GM21515 (cell line): ENCODE results near the gene PRRC2C.
"Not testable (repeated sequence)": the region's sequence is repeated elsewhere in the genome, so short reads cannot be mapped to it uniquely, and the experiment has no call there.

Experiments
- ATAC-seq: cut with Tn5 transposase; IDR thresholded peaks from one replicate; pipeline ENCODE4 v1.9.1; 2021; ENCODE audit not compliant: unreplicated experiment

PRRC2C gene

DNA sequence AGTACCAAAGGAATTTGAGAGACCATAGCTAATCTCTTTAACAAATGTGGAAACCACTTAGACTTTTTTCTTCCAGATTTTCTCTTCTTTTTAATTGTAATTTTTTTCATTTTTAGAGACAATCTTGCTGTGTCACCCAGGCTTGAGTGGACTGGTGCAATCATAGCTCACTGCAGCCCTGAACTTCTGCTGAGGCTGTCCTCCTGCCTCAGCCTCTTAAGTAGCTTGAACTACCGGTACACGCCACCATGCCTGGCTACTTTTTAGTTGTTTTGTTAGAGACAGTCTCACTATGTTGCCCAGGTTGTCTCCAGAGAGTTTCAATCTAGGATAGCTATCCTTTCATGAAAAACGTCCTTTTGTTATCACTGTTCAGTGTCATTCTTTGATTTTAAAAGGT is 15.0 kb downstream of the PRRC2C start:
- ATAC-seq = no peak

DNA sequence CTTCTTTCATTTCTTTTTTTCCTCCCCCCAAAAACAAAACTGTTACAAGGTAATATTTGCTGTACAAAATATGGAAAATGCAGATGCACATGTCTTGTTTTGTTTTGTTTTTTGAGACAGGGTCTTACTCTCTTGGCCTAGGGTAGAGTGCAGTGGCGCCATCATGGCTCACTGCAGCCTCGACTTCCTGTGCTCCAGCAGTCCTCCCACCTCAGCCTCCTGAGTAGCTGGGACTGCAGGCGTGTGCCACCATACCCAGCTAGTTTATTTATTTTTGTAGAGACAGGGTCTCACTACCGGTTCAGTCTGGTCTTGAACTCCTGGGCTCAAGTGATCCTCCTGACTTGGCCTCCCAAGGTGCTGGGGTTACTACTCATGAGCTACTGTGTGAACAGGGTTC is 15.5 kb downstream of the PRRC2C start:
- no peak for ATAC-seq

DNA sequence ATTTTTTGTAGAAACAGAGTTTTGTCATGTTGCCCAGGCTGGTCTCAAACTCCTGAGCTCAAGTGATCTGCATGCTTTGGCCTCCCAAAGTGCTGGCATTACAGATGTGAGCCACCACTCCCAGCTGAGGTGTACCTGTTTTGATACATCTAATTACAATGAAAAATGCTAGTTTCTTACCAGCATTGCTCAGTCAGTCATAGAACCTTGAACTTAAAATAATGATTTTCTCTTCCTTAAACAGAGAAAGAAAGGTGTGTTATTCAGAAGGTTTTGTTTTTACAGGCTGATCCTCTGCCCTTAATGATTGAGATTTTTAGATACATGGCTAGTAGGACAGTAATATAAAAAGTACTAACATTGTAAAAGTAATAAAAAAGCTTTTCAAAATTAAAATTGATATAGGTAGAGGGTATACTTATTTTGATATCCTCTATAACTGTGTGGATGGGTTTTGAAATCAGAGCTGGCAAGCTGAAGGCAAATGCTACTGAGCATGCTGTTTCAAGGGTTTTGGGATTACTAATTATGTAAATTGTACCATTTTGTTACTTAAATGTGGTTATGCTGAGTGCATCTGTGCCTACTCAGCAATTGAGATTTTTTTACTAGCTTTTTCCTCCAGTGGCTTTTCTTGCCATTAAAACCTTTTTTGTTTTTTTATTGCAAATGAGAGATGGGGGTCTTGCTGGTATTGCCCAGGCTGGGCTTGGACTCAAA is 16.1 kb downstream of the PRRC2C start:
- no peak for ATAC-seq

DNA sequence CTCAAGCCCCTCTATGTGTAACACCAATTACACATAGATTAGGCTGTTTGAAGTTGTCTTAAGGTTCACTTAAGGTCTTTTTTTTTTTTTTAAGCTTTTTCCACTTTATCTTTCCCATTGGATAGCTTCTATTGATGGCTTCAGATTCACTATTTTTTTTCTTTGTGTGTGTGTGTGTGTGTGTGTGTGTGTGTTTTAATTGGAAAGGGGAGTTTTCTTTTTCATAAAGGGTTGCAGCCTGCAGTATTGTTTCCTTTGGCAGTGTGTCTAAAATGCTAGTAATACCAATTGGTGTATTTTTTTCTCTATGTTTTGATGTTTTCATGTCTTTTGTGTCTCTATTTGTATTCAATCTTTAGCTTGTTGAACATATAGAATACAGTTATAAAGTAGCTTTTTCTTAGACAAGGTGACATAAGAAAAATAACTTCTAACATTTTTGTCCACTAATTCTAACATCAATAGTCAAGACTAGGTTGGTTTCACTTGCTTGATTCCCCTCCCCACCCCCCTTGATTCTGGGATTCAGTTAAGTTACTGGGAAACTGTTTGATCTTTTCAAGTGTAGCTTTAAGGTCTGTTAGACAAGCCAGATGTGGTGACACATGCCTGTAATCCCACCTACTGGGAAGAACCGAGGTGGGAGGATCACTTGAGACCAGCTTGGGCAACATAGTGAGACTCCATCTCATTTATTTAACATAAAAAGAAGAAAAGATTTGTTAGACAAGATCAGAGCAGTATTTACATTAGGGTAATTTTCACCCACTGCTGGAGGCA is 21.4 kb downstream of the PRRC2C start:
- no peak for ATAC-seq

DNA sequence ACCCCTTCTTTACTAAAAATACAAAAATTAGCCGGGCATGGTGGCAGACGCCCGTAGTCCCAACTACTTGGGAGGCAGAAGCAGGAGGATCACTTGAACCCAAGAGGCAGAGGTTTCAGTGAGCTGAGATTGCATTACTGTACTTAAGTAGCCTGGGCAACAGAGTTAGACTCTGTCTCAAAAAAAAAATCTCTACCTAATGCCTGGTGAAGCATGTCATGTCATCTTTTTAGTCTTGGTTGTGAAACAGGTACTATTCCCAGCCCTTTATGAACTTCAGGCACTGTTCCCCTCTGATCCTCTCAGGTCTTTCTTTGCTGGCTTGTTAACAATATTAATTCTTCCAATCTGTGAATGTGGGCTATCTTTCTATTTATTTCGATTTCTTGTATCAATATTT is 22.1 kb downstream of the PRRC2C start:
- ATAC-seq = peak; percentile 46

DNA sequence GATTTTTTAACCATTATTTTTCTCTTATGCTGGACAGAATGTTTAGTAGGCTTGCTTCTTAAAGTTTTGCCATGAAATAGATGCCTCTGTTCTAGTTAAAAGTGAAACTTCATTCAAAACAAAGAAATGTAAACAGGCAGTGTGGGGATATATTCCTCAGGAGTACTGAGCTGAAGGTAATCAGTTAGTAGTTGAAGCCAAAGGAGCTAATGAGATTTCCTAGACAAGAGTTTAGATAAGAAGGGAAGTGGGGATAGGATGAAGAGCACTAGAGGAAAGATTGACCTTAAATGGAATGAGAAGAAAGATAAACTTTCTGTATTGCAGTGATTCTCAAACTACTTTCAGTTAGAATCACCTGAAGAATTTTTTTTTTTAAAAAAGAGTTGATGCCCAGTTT is 23.9 kb downstream of the PRRC2C start:
- ATAC-seq = no peak

DNA sequence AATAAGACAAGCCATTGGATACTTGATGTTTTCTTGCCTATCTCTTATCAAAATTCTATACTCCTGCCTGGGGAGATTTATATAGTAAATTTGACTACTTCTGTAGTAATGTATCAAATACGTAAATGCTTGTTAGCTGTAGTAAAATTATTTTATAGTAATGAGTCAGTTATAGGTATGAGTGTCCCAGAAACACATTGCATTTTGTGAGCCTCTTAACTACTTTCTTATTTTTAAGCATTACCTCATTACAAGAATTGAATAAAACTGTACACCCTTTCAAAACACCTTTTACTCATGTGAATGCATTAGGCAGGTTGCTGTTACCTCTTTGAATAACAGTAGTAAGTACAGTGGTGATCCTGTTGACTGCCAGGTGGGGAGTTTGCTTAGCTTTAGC is 28.4 kb downstream of the PRRC2C start:
- ATAC-seq = no peak

DNA sequence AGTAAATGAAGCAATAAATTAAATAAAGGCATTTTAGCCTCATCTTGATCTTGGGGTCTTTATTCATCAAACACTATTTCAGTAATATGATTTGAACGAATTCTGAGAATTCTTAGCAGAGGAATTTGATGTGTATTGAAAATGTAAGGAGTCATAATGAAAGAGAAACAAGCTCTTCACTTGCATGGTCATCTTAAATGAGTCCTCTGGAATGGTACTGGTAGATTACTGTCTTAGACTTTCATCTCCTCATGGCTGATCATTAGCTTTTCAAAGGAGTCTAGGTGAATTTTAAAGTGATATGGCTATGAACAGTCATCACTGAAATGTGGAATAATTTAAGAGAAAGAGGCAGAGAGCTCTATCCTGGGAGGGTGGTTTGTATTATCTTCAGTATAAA is 30.0 kb downstream of the PRRC2C start:
- no peak for ATAC-seq

DNA sequence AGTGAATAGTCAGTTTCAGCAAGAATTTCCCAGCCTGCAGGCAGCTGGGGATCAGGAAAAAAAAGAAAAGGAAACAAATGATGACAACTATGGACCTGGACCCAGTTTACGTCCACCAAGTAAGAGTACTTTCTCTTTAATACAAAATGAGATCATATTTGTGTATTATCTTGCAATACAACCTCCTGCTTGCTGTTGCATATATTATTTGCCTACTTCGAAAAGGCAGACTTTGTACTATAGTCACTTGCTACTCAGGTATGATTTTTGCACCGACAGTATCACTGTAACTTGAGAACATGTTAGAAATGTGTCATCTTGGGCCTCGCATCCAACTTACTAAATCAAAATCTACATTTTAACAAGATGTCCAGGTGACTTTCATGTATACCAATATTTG is 30.4 kb downstream of the PRRC2C start:
- ATAC-seq = no peak

DNA sequence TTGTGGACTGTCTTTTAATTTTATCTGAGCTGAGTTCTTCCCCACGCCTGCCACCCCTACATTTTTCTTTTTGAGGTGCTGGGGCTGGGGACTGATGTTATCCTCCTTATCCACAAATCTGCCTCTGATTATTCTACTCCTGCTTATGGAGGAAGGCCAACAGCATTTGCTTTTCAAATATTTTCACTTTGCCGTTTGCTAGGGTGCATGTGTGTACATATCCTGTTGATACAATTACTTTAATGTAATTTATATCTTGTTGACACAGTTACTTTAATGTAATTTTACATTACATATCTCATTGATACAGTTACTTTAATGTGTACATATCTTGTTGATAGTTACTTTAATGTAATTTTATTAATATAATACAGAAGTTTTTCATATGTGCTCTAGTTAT is 36.2 kb downstream of the PRRC2C start:
- ATAC-seq = no peak

DNA sequence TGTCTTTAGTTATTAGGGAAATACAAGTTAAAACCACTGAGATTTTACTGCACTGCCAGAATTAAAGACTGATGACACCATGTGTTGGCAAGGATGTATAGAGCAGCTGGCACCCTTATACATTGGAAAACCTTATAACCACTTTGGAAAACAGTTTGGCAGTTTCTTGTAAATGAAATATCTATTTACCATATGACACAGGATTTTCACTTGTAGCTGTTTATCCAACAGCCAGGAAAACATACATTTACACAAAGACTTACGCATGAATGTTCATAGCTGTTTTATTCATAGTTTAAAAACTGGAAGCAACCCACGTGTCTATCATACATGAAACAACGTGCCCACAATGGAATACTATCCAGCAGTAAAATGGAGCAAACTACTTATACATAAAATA is 45.3 kb downstream of the PRRC2C start:
- ATAC-seq = no peak

DNA sequence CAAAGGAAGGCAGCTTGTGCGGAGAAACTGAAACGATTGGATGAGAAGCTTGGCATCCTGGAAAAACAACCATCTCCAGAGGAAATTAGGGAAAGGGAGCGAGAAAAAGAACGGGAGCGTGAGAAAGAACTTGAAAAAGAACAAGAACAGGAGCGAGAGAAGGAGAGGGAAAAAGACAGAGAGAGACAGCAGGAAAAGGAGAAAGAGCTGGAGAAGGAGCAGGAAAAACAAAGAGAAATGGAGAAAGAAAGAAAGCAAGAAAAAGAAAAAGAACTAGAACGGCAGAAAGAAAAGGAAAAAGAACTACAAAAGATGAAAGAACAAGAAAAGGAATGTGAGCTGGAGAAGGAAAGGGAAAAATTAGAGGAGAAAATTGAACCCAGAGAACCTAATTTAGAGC is 47.2 kb downstream of the PRRC2C start:
- ATAC-seq = no peak

DNA sequence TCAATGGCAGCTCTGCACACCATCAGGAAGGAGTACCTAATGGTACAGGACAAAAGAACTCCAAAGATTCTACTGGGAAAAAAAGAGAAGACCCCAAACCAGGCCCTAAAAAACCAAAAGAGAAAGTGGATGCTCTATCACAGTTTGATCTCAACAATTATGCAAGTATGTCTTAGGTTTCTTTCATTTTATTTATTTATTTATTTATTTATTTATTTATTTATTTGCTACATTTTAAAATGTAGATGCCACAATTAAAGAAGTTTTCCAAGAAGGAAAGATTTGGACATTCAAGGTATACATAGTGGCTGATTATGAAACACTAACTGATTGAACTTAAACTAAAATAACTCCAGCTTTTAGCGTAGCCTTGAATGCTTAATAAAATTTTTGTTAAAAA is 60.2 kb downstream of the PRRC2C start:
- no peak for ATAC-seq

DNA sequence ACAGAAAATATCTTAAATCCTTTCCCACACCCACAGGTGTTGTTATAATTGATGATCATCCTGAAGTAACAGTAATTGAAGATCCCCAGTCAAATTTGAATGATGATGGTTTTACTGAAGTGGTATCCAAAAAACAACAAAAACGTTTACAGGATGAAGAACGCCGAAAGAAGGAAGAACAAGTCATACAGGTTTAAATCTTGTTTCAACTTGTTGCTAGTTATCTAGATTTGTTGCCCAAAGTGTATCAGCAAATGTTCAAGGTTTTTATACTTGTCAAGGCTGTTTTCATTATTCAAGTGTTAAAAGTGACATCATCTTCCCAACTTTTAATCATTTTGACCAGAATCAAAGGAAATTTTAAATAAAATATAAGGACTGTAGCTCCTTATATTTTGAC is 64.7 kb downstream of the PRRC2C start:
- ATAC-seq = no peak

DNA sequence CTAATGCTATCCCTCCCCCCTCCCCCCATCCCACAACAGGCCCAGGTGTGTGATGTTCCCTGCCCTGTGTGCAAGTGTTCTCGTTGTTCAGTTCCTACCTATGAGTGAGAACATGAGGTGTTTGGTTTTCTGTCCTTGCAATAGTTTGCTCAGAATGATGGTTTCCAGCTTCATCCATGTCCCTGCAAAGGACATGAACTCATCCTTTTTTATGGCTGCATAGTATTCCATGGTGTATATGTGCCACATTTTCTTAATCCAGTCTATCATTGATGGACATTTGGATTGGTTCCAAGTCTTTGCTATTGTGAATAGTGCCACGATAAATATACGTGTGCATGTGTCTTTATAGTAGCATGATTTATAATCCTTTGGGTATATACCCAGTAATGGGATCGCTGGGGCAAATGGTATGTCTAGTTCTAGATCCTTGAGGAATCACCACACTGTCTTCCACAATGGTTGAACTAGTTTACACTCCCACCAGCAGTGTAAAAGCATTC is 65.3 kb downstream of the PRRC2C start:
- ATAC-seq = not testable (repeated sequence)

DNA sequence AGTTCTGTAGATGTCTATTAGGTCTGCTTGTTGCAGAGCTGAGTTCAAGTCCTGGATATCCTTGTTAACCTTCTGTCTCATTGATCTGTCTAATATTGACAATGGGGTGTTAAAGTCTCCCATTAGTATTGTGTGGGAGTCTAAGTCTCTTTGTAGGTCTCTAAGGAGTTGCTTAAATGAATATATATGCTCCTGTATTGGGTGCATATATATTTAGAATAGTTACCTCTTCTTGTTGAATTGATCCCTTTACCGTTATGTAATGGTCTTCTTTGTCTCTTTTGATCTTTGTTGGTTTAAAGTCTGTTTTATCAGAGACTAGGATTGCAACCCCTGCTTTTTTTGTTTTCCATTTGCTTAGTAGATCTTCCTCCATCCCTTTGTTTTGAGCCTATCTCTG is 68.6 kb downstream of the PRRC2C start:
- not testable (repeated sequence) for ATAC-seq

DNA sequence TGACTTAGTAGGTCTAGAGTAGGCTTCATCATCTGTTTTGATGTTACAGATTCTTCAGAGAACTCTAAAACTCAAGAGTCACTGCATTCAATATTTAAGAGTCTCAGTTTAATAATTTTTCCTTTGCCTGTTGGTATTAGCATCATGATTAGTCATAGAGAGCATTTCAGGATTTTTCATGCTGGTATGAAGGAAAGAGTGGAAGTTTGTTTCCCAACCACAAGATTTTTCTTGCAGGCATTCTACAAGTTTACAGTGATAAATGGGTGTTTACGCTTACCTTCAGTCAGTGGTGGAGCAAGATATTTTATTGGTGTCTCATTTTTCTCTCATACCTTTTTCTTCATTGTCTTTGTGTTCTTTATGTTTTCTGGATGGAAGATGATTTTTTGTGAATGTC is 78.3 kb downstream of the PRRC2C start:
- ATAC-seq = no peak

DNA sequence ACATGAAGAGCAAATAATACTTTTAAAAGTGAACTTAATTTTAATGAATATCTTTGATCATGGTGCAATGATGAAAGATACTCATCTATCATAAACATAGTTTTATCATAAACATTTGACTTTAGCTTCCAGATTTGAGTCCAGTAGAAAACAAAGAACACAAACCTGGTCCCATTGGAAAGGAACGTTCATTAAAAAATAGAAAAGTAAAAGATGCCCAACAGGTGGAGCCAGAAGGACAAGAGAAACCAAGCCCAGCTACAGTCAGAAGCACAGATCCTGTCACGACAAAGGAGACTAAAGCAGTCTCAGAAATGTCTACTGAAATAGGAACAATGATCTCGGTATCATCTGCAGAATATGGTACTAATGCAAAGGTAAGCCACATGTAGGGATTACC is 81.1 kb downstream of the PRRC2C start:
- ATAC-seq = no peak

DNA sequence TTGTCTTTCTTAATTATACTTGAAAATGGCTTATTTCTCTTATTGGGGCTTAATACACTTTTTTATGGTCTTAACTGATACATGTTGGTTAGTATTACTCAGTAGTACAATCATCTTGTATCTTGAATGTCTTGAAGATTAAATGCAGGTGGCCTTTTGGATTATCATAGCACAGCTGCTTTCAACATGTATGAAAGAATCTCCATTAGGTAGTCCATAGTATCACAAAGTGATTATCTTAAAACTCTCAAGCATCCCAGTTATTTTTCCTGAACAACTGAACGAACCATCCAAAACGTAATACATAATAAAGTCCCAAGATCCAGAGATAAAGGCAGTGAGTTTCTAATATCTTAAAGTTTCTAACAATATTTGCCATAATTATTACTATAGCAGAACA is 85.0 kb downstream of the PRRC2C start:
- no peak for ATAC-seq

DNA sequence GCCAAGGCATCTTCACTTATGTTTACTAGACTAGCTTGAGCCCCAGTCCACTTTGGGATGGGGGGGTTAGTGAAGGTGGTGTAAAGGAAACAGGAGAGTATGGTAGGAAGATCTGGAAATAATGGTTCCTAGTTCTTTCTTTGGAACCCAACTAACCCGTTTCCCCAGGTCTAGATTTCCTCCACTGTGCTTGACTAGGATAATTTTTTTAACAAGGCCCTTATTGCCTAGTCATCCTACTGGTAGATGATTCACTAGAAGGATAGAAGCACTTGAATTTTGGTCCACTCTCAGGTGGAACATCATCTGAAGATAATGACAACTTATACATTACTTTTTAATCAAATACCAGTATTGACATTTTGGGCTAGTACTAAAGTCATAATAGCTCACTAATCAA is 90.8 kb downstream of the PRRC2C start:
- no peak for ATAC-seq

DNA sequence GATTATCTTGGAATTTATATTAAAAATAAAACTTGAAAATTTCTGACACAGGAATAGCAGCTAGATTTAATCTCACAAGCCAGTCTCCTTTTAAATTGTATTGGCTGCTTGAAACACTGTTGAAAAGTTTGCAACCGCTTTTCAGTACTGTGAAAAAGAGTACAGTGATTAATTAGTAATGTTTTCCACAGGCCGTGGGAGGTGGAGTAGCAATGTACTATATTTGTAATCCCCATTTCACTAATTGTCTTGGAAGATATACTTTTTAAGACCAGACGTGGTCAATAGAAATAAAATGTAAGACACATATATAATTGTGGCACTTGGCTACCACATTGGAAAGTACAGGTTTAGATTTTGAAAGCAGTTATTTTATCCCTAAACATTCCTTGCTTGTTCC is 95.9 kb downstream of the PRRC2C start:
- ATAC-seq = no peak

DNA sequence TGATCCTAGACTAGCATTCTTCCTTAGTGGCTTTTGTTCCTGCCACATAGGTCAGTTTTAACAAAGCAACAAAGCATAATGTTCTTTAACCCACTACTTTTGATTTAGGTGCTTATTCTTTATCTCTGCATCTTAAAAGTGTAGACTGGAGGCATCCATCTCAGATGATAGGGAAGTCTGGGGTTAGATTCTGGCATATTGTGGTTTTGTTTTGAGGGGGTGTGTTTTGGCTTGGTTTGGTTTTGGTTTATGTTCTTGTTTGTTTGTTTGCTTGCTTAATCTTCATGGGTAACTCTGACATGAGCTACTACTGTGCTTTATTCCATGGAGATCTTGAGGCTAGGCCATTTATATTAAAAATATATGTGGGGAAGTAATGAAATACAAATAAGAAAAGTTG is 96.4 kb downstream of the PRRC2C start:
- ATAC-seq = no peak

DNA sequence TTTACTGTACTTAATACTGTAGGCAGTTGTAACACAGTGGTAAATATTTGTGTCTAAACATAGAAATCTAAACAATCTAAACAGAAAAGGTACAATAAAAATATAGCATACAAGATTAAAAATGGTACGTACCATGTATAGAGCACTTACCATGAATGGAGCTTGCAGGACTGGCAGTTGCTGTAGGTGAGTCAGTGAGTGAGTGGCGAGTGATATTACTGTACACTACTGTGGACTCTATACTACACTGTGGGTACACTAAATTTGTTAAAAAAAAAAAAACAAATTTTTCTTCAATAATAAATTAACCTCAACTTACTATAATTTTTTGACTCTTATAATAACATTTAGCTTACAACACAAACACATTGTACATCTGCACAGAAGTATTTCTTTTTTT is 97.3 kb downstream of the PRRC2C start:
- ATAC-seq = no peak
